Endothelial cell of umbilical vein (primary cell): Measurements from ENCODE around the gene MEF2C. TPM values are rescaled to one million over a fixed set of nuclear protein-coding genes. Genes with fewer than 3 reads are reported as not detected.

Source experiments
- BruUV-seq: library from RNA; stranded (reverse); fragments of 400-500 nt; replicated peaks from 2 replicates; lab custom pipeline; 2021; lab: Mats Ljungman, UMichigan
- CTCF ChIA-PET: fragments of 300-600, 350-600 bp; sonication (Branson Sonifier 250); formaldehyde crosslinking; loops from one replicate; lab custom pipeline; 2021; ENCODE audit warnings: antibody characterized with exemption, inconsistent platforms; lab: Charles Lee
- POLR2A ChIA-PET: fragments of 300-600, 350-600 bp; sonication (Branson Sonifier 250); formaldehyde crosslinking; loops from one replicate; lab custom pipeline; 2021; ENCODE audit warnings: antibody characterized with exemption, inconsistent platforms; lab: Charles Lee
- DNase-seq: peaks from one replicate; pipeline ENCODE4 v3.0.0-alpha.2; 2011; ENCODE audit warnings: low read depth, low spot score
- FAIRE-seq: peaks from 2 replicates; lab custom pipeline; 2011; peaks lifted over from hg19 to GRCh38; lab: Jason Lieb, UNC
- H2AFZ ChIP-seq: 2 replicates; pipeline ENCODE4 v1.6.0; 2012; ENCODE audit warnings: low read depth, low read length, control low read depth, inconsistent platforms
- H3K27ac ChIP-seq: 2 replicates; pipeline ENCODE4 v1.5.1; 2011; ENCODE audit warnings: low read depth, mild to moderate bottlenecking, control low read depth, low read length, moderate library complexity; ENCODE audit not compliant: insufficient read depth
- H3K27me3 ChIP-seq, 2 experiments: 2 replicates each; pipeline versions ENCODE4 v1.6.0 to v1.6.1; 2011; ENCODE audit warnings: low read length in 2 of 2, mixed read lengths in 1 of 2; ENCODE audit not compliant: control insufficient read depth in 2 of 2, insufficient read depth in 2 of 2
- H3K36me3 ChIP-seq, 2 experiments: 2 replicates in 1 of 2; 3 replicates in 1 of 2; pipeline ENCODE4 v1.5.1; 2011; ENCODE audit warnings: low read length in 2 of 2, mild to moderate bottlenecking in 1 of 2, moderate library complexity in 1 of 2; ENCODE audit not compliant: control insufficient read depth in 2 of 2, insufficient read depth in 2 of 2; ENCODE audit errors: extremely low read depth in 1 of 2
- H3K4me1 ChIP-seq: 3 replicates; pipeline ENCODE4 v1.5.1; 2011; ENCODE audit warnings: mild to moderate bottlenecking, low read length; ENCODE audit not compliant: control insufficient read depth, insufficient read depth; ENCODE audit errors: extremely low read depth
- H3K4me2 ChIP-seq: 2 replicates; pipeline ENCODE4 v1.6.1; 2011; ENCODE audit warnings: low read length, control low read depth, mixed read lengths; ENCODE audit not compliant: insufficient read depth
- H3K4me3 ChIP-seq, 3 experiments: fragments of 200-600 bp in 1 of 3; sonication (generic), shearing (Covaris generic) in 1 of 3; replicated peaks in 1 of 3; 2 replicates each; pipeline ENCODE4 v1.5.1; 2011 to 2016; ENCODE audit warnings: control low read depth in 3 of 3, low read length in 3 of 3, mild to moderate bottlenecking in 2 of 3, inconsistent platforms in 1 of 3, low read depth in 1 of 3, moderate library complexity in 1 of 3; ENCODE audit not compliant: insufficient read depth in 1 of 3
- H3K79me2 ChIP-seq: 2 replicates; pipeline ENCODE4 v1.6.0; 2012; ENCODE audit warnings: low read length, inconsistent platforms; ENCODE audit not compliant: control insufficient read depth, insufficient read depth
- H3K9ac ChIP-seq: replicated peaks from 2 replicates; pipeline ENCODE3; 2011; ENCODE audit warnings: low read length, control low read depth; ENCODE audit not compliant: insufficient read depth; ENCODE audit errors: extremely low read depth
- H3K9me1 ChIP-seq: replicated peaks from 3 replicates; pipeline ENCODE4 v1.6.0; 2011; ENCODE audit warnings: mild to moderate bottlenecking, low read length; ENCODE audit not compliant: control insufficient read depth, insufficient read depth; ENCODE audit errors: extremely low read depth
- H3K9me3 ChIP-seq: replicated peaks from 2 replicates; pipeline ENCODE4 v1.5.1; 2012; ENCODE audit warnings: low read length, inconsistent platforms; ENCODE audit not compliant: control insufficient read depth, insufficient read depth
- H4K20me1 ChIP-seq: replicated peaks from 2 replicates; pipeline ENCODE3; 2011; ENCODE audit warnings: mild to moderate bottlenecking, low read length; ENCODE audit not compliant: control insufficient read depth, insufficient read depth; ENCODE audit errors: extremely low read depth
- CTCF ChIP-seq, 2 donors: IDR thresholded peaks; 1 replicate in 1 of 2; 2 replicates in 1 of 2; pipeline ENCODE4 v1.5.1; 2011; ENCODE audit warnings: low read length in 2 of 2, mild to moderate bottlenecking in 2 of 2, moderate library complexity in 2 of 2, control low read depth in 1 of 2, inconsistent platforms in 1 of 2, low read depth in 1 of 2; ENCODE audit not compliant: insufficient read depth in 1 of 2; ENCODE audit errors: extremely low read depth in 1 of 2
- EZH2 ChIP-seq: IDR thresholded peaks from 2 replicates; pipeline ENCODE4 v1.6.1; 2012; ENCODE audit warnings: borderline replicate concordance, low read depth, mild to moderate bottlenecking, moderate library complexity, low read length, inconsistent platforms; ENCODE audit not compliant: severe bottlenecking
- FOS ChIP-seq: IDR thresholded peaks from 2 replicates; pipeline ENCODE4 v1.6.1; 2011; ENCODE audit warnings: mild to moderate bottlenecking, low read length, moderate library complexity, borderline replicate concordance; ENCODE audit not compliant: insufficient read depth
- GATA2 ChIP-seq: IDR thresholded peaks from 2 replicates; pipeline ENCODE4 v1.7.0; 2011; ENCODE audit warnings: low read depth, mild to moderate bottlenecking, moderate library complexity, mixed read lengths, low read length; ENCODE audit not compliant: insufficient read length, insufficient read depth
- JUN ChIP-seq: IDR thresholded peaks from 2 replicates; pipeline ENCODE4 v1.6.1; 2011; ENCODE audit warnings: borderline replicate concordance, low read depth; ENCODE audit not compliant: insufficient read length, insufficient read depth
- MYC ChIP-seq: IDR thresholded peaks from one replicate; pipeline ENCODE4 v1.6.1; 2011; ENCODE audit warnings: mild to moderate bottlenecking, low read depth, low read length
- POLR2A ChIP-seq: IDR thresholded peaks from 2 replicates; pipeline ENCODE4 v1.6.1; 2012; ENCODE audit warnings: low read depth, mild to moderate bottlenecking, control low read depth, low read length
- dilution Hi-C: fragments of 300-500 bp; cut with MboI; formaldehyde crosslinking; loops from one replicate; pipeline ENCODE4 v1.15.0; 2019; ENCODE audit warnings: low sequenced_read_pairs; ENCODE audit not compliant: extremely low pct_ligation_motif_present
- intact Hi-C: fragments of 100-400 bp; cut with micrococcal nuclease; formaldehyde crosslinking; loops from one replicate; pipeline ENCODE4 v1.10.0; 2022
- polyA plus RNA-seq, 4 experiments: library from polyadenylated mRNA; depleted of rRNA in 3 of 4; stranded (reverse) in 3 of 4; unstranded in 1 of 4; fragments of >200 nt; gene quantifications; 2 replicates each; pipeline versions ENCODE4 v1.2.1 to v1.2.3, GENCODE V29; 2011 to 2012; ENCODE audit warnings: missing spikeins in 1 of 4
- total RNA-seq: library from RNA; stranded (reverse); gene quantifications from 2 replicates; pipeline ENCODE4 v1.2.3, GENCODE V29; 2021

The MEF2C gene
- total and polyA plus RNA-seq, 2 donors (not counting 3 experiments of a cell fraction or from before 2014, with no cell fraction given), result 21.2 to 67.7 TPM

GRCh38 chr5:88785746-88786565 lies 97.0 kb downstream of the MEF2C start:
- ChIA-PET CTCF (interaction anchor here (0.7 to 2.0 kb wide), 7 partner anchors 39 to 99 kb away, joined by 3 to 6 read pairs (median 5); partner anchors contain the start of gene MEF2C), POLR2A (interaction anchor here (0.8 to 1.2 kb wide), 2 partner anchors 40 to 97 kb away, joined by 3 read pairs; partner anchors contain the start of gene MEF2C)
- Histone ChIP-seq H3K36me3 (no peaks in the 10 kb centered on the region), H3K9ac (peak overlapping the region; percentile 94), H4K20me1 (no peaks in the 10 kb centered on the region), H3K9me1 (no peaks in the 10 kb centered on the region), H3K27ac (peak overlapping the region; percentile 97), H3K27me3 (no peaks in the 10 kb centered on the region), H3K79me2 (no peaks in the 10 kb centered on the region), H3K4me3 (peak overlapping the region in 1 of 3 experiments; percentile 46), H2AFZ (no peak overlapping the region), H3K4me2 (peak overlapping the region; percentile 71), H3K9me3 (no peaks in the 10 kb centered on the region), H3K4me1 (peaks cover 33% of the 10 kb centered on the region)
- intact Hi-C loops, result loop anchor here (1.0 to 10.0 kb wide), 6 partner anchors 29 to 1619 kb away; partner anchors contain the start of genes CETN3 and MEF2C
- TF ChIP-seq CTCF (IDR thresholded peaks at IDR 0.05; ENCODE audit: extremely low read depth in 1 of 2, insufficient read depth in 1 of 2, low read depth in 1 of 2, low read length in 2 of 2) (no peak), FOS (no peak), EZH2 (no peak), JUN (peak; percentile 52), GATA2 (peak; percentile 51), POLR2A (no peak), MYC (no peak)
- dilution Hi-C loops, result no loop called here
- BruUV-seq, result TSS peak; percentile 70
- FAIRE-seq (peak; percentile 63), DNase-seq (peak; percentile 96)
